Keratinocyte (primary cell): ENCODE measurements around the gene CDKN1C. TPM values are rescaled to one million over a fixed set of nuclear protein-coding genes. Genes with fewer than 3 reads are reported as not detected.

Experiments
- DNase-seq: peaks from one replicate; pipeline ENCODE4 v3.0.0-alpha.2; 2011; ENCODE audit warnings: low read depth, missing footprints, low spot score
- FAIRE-seq: peaks from 2 replicates; lab custom pipeline; 2011; peaks lifted over from hg19 to GRCh38; lab: Jason Lieb, UNC
- H2AFZ ChIP-seq: 2 replicates; pipeline ENCODE4 v1.6.0; 2012; ENCODE audit warnings: low read length, control low read depth, inconsistent platforms; ENCODE audit not compliant: control insufficient read depth
- H3K27ac ChIP-seq: 2 replicates; pipeline ENCODE4 v1.5.1; 2011; ENCODE audit warnings: low read length; ENCODE audit not compliant: control insufficient read depth, insufficient read depth
- H3K27me3 ChIP-seq: 3 replicates; pipeline ENCODE4 v1.6.0; 2011; ENCODE audit warnings: low read length; ENCODE audit not compliant: control insufficient read depth, insufficient read depth; ENCODE audit errors: extremely low read depth
- H3K36me3 ChIP-seq, 2 experiments: 2 replicates in 1 of 2; 3 replicates in 1 of 2; pipeline ENCODE4 v1.5.1; 2011; ENCODE audit warnings: low read length in 2 of 2, mild to moderate bottlenecking in 1 of 2; ENCODE audit not compliant: control insufficient read depth in 2 of 2, insufficient read depth in 2 of 2; ENCODE audit errors: extremely low read depth in 1 of 2
- H3K4me1 ChIP-seq: 3 replicates; pipeline ENCODE4 v1.5.1; 2011; ENCODE audit warnings: low read length; ENCODE audit not compliant: control insufficient read depth, insufficient read depth; ENCODE audit errors: extremely low read depth
- H3K4me2 ChIP-seq: 3 replicates; pipeline ENCODE4 v1.6.0; 2011; ENCODE audit warnings: low read depth, low read length; ENCODE audit not compliant: control insufficient read depth, insufficient read depth; ENCODE audit errors: extremely low read depth
- H3K4me3 ChIP-seq, 3 experiments: fragments of 200-600 bp in 1 of 3; sonication (generic) in 1 of 3; 2 replicates in 2 of 3; 3 replicates in 1 of 3; pipeline ENCODE4 v1.5.1; 2011 to 2016; ENCODE audit warnings: low read length in 3 of 3, mild to moderate bottlenecking in 3 of 3, control low read depth in 2 of 3, inconsistent platforms in 1 of 3, low read depth in 1 of 3, mixed read lengths in 1 of 3, mixed run types in 1 of 3, moderate library complexity in 1 of 3; ENCODE audit not compliant: control insufficient read depth in 2 of 3, insufficient read depth in 2 of 3; ENCODE audit errors: extremely low read depth in 1 of 3
- H3K79me2 ChIP-seq: 2 replicates; pipeline ENCODE4 v1.6.0; 2012; ENCODE audit warnings: low read length; ENCODE audit not compliant: control insufficient read depth, insufficient read depth
- H3K9ac ChIP-seq: 3 replicates; pipeline ENCODE4 v1.6.0; 2011; ENCODE audit warnings: low read length; ENCODE audit not compliant: control insufficient read depth, insufficient read depth; ENCODE audit errors: extremely low read depth
- H3K9me1 ChIP-seq: 3 replicates; pipeline ENCODE4 v1.6.0; 2011; ENCODE audit warnings: low read length; ENCODE audit not compliant: control insufficient read depth, insufficient read depth; ENCODE audit errors: extremely low read depth
- H3K9me3 ChIP-seq: 2 replicates; pipeline ENCODE4 v1.5.1; 2012; ENCODE audit warnings: low read depth, low read length; ENCODE audit not compliant: control insufficient read depth
- H4K20me1 ChIP-seq: 3 replicates; pipeline ENCODE4 v1.6.0; 2011; ENCODE audit warnings: low read length; ENCODE audit not compliant: control insufficient read depth, insufficient read depth; ENCODE audit errors: extremely low read depth
- EZH2 ChIP-seq: IDR thresholded peaks from one replicate; pipeline ENCODE4 v1.6.1; 2012; ENCODE audit warnings: inconsistent platforms, mild to moderate bottlenecking, low read length, moderate library complexity
- dilution Hi-C: fragments of 300-500 bp; cut with MboI; formaldehyde crosslinking; loops from one replicate; pipeline ENCODE4 v1.7.0; 2020; ENCODE audit warnings: low sequenced_read_pairs; ENCODE audit not compliant: extremely low pct_ligation_motif_present
- polyA plus RNA-seq, 5 experiments: library from polyadenylated mRNA; depleted of rRNA in 3 of 5; stranded (reverse) in 3 of 5; stranded (forward) in 1 of 5; unstranded in 1 of 5; fragments of >200 nt; gene quantifications; 1 replicate in 1 of 5; 2 replicates in 3 of 5; 3 replicates in 1 of 5; pipeline versions ENCODE4 v1.2.1 to v1.2.3, GENCODE V29; 2011 to 2012; ENCODE audit warnings: missing spikeins in 2 of 5, low read depth in 1 of 5, low replicate concordance in 1 of 5
- TF ChIP-seq, protein P1 (sequence below), 3 experiments: IDR thresholded peaks in 1 of 3; conservative IDR thresholded peaks in 1 of 3; optimal IDR thresholded peaks in 1 of 3; 2 replicates in 2 of 3; 3 replicates in 1 of 3; pipeline versions ENCODE3 to v1.5.1; 2011; ENCODE audit warnings: low read length in 3 of 3, mild to moderate bottlenecking in 3 of 3, moderate library complexity in 2 of 3, control low read depth in 1 of 3, inconsistent platforms in 1 of 3; ENCODE audit not compliant: insufficient read depth in 2 of 3; ENCODE audit errors: extremely low read depth in 1 of 3

Gene CDKN1C
- polyA plus RNA-seq, 1 donor (not counting 4 experiments of a cell fraction or from before 2014, with no cell fraction given): 0.37 TPM

DNA sequence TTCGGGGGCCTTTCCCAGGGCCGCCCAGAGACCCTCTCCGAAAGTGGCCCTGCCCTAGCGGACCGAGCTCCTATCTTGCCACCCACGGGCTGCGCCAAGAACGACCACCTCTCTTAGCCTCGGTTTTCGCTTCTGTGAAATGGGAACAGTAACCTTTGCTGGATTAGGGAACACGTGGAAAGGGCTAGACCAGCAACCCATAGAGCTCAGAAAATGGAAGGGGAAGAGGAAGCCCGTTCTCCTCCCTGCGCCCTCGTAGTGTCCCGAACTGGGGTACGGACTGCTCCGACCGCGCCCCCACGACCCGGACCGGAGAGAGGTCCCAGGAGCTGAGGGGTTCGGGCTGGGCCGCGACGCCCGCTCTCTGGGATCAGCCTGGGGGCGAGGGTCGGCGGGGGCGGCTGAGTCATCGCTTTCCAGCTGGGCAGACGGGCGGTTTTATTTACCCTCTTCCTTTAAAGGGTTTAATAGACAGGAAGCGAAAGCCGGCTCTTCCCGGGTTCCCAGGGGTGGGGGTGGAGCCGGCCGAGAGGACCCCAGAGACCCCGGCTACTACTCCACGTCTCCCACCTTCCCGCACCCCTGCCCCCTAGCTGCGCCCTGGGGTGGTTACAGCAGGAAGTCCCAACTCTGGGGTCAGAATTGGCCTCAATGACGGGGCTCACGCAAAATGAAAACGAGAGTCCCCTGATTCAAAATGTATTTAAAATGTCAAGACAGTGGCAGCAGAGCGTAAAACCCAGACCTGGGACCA lies 44.6 kb upstream of the CDKN1C start:
- peaks cover 2 to 7% of the 10 kb centered on the region in 2 experiments for H3K36me3 ChIP-seq
- peak overlapping the region; percentile 29 to 64 (median 60) for H3K4me3 ChIP-seq
- dilution Hi-C loops: no loop called here
- peak overlapping the region; percentile 91 for H3K4me2 ChIP-seq
- H3K4me1 ChIP-seq: peaks cover 47% of the 10 kb centered on the region
- H3K27ac ChIP-seq: peak overlapping the region; percentile 88
- DNase-seq (no peak), FAIRE-seq (peak; percentile 13)
- H3K79me2 ChIP-seq: peaks cover 26% of the 10 kb centered on the region
- peaks cover 3% of the 10 kb centered on the region for H3K9me1 ChIP-seq
- H3K9me3 ChIP-seq: no peaks in the 10 kb centered on the region
- peak overlapping the region; percentile 91 for H3K9ac ChIP-seq
- peak overlapping the region; percentile 68 for H2AFZ ChIP-seq
- TF ChIP-seq EZH2: no peak
- TF ChIP-seq, protein P1, sequence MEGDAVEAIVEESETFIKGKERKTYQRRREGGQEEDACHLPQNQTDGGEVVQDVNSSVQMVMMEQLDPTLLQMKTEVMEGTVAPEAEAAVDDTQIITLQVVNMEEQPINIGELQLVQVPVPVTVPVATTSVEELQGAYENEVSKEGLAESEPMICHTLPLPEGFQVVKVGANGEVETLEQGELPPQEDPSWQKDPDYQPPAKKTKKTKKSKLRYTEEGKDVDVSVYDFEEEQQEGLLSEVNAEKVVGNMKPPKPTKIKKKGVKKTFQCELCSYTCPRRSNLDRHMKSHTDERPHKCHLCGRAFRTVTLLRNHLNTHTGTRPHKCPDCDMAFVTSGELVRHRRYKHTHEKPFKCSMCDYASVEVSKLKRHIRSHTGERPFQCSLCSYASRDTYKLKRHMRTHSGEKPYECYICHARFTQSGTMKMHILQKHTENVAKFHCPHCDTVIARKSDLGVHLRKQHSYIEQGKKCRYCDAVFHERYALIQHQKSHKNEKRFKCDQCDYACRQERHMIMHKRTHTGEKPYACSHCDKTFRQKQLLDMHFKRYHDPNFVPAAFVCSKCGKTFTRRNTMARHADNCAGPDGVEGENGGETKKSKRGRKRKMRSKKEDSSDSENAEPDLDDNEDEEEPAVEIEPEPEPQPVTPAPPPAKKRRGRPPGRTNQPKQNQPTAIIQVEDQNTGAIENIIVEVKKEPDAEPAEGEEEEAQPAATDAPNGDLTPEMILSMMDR (optimal IDR thresholded peaks at IDR 0.05 in 1 of 3, IDR thresholded peaks at IDR 0.05 in 1 of 3, conservative IDR thresholded peaks at IDR 0.05 in 1 of 3; ENCODE audit: extremely low read depth in 1 of 3, insufficient read depth in 2 of 3, low read length in 3 of 3): no peak
- H3K27me3 ChIP-seq: no peaks in the 10 kb centered on the region
- peaks cover 12% of the 10 kb centered on the region for H4K20me1 ChIP-seq

DNA sequence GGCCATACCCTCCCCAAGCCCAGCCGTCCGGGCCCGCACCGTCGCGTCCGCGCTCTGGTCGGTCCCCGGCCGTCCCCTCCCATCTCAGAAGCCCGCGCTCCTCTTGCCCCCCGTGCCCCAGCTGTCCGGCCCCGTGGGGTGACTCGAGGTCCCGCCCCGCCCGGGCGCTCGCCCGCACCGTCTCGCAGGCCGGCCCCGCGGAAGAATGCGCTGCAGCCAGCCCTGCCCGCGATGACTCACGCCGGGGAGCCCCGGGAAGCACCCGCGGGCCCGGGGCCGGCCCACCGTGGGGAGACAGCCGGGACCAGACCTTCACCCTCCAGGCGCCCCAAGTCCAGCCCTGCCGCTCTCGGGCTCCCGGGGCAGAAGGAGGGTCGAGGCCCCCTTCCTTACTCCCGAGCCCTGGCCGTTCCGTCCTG lies 44.0 kb upstream of the CDKN1C start:
- Histone ChIP-seq H3K4me3 (peak overlapping the region; percentile 60 to 90 (median 64)), H3K27ac (peak overlapping the region; percentile 88), H3K9me3 (no peaks in the 10 kb centered on the region), H2AFZ (peak overlapping the region; percentile 68), H3K9me1 (peaks cover 3% of the 10 kb centered on the region), H4K20me1 (peaks cover 12% of the 10 kb centered on the region), H3K36me3 (peaks cover 2 to 7% of the 10 kb centered on the region in 2 experiments), H3K79me2 (peaks cover 26% of the 10 kb centered on the region), H3K4me2 (peak overlapping the region; percentile 91), H3K9ac (peak overlapping the region; percentile 91), H3K4me1 (peaks cover 47% of the 10 kb centered on the region), H3K27me3 (no peaks in the 10 kb centered on the region)
- DNase-seq (no peak), FAIRE-seq (no peak)
- TF ChIP-seq, protein P1 (optimal IDR thresholded peaks at IDR 0.05 in 1 of 3, IDR thresholded peaks at IDR 0.05 in 1 of 3, conservative IDR thresholded peaks at IDR 0.05 in 1 of 3; ENCODE audit: extremely low read depth in 1 of 3, insufficient read depth in 2 of 3, low read length in 3 of 3): no peak
- no peak for TF ChIP-seq EZH2
- dilution Hi-C loops: no loop called here
